Measurements from ENCODE around the gene PAX4.

The PAX4 gene

DNA sequence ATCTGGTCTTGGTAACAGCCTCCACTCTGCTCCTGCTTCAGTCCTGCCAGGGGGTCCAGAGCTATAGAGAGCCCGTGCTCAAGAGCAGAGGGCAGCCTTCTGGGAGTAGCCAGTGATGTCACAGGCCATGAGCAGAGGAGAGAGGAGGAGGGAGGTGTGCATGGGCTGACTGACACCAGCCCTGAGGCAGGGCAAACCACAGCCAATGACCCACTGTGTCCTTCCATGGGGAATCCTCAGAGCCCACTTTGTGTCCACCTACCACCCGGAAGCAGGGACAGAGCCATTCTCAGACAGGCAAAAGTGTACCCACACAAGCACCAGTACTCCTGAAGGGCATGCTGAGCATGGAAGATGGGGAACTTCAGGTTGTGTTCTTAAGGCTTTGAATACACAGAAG is at the start of gene PAX4:
PAX4 (minus strand) TSS at position 101 of the 400 bp plus-strand sequence. CDS start 2,214 bp downstream, outside the sequence.
- no peak for DNase-seq

DNA sequence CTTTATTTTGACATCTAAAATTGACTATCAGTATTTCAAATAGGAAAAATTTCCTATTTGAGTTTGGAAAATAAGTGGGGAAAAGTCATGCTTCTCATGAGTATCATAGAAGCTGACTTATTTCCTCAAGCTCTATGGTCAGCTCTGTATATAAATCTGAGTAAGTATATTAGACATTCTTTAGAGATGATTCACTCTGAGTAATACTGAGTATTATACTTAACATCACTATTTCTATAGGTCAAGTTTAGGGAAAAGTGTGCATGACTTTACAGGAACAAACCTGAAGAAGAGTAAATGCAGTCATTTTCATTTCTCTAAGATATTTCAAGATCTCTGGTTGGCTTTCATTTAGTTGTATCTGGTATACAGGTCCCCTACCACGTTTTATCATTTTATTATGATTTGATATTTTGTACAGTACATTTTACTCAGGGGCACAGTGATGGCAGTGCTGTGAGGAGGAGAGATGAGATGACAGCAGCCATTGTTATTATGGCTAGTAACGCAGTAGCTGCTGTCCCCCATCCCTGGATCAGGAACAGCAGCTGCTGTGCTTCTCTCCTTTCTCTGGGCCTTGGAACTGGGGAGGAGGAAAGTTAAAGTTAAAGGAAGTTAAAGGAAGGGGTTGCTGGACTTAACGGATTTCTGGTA is 49.2 kb upstream of the PAX4 start:
- no peak for DNase-seq

- DNase-seq: no peak
Measured at GRCh38 chr7:127666602-127667001, 48.7 kb upstream of the PAX4 start.

GRCh38 chr7:127665922-127666321 is 48.0 kb upstream of the PAX4 start:
- DNase-seq: no peak

- DNase-seq: no peak
Measured at GRCh38 chr7:127658970-127659630, 41.2 kb upstream of the PAX4 start.

- DNase-seq: no peak
Measured at GRCh38 chr7:127657500-127657899, 39.6 kb upstream of the PAX4 start.

GRCh38 chr7:127655720-127656119 is 37.8 kb upstream of the PAX4 start:
- DNase-seq: no peak

GRCh38 chr7:127654404-127655394 is 36.8 kb upstream of the PAX4 start:
- no peak for DNase-seq

- DNase-seq: no peak
Measured at GRCh38 chr7:127653396-127653795, 35.5 kb upstream of the PAX4 start.

DNA sequence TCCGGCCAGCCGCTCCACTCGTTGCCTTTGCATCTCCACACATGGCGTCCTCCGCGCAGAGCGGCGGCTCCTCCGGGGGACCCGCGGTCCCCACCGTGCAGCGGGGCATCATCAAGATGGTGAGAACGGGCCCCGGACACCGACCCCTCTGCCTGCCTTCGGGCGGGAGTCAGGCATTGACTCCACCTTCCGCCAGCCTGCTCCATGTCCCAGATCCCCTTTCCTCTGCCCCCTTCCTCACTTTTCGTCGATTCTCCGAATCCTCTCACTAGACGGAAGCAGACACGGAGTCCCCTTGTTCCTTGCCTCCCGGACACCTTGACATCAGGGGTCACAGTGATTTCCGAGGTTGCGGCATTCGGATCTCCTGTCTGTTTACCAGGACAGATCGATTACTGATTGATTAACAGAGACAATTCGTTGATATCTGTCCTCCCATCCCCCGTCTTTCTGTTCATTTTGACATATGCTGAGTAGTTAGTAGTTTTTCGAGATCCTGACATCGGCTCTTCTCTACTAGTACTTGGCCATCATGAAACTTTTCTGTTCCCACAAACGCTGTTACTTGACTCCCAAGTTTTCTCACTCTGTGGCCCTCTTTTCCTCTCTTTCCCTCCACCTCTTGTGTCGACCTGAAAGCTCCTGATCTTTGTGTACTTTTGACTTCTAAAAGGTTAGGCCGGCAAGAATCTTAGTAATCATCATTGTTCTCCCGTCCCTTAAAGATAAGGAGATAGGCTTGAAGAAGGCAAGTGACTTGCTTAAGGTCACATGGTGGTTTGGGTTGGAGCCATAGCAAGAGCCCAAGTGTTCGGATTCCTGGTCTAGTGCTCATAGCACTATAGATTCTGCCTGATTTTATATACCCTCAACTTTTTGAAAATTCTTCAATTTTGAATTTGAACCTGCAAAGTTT is 34.6 kb upstream of the PAX4 start:
- no peak for DNase-seq

DNA sequence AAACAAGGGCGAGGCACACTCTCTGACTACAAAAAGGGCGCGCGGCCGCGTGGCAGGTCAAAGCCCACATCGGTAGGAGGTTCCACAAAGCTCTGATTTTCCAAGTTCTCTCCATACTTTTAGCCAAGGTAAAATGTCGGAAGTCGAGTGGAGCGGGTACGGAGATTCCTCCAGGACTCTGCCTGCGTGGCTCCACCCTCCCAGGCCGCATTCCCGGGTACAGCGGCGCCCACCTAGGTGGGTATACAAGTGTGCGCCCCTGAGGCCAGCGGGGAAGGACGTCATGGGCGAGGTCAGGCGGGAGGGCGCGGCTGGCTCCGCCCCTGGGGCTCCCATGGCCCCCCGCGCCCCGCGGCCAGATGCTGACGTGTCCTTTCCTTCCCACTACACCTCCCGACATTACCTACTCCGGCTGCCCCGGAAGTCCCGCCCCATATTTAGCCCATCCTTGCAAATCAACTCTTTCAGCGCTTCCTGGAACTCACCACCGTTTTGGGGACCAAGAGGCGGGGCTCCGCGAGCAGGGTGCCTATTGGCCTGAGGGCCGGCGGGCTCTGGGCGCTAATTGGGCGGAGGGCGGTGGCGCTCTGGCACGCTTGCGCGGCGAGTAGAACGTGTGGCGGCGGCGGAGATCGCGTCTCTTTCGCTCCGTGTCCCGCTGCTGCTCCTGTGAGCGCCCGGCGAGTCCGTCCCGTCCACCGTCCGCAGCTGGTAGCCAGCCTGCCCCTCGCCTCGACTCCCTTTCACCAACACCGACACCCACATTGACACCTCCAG is 33.8 kb upstream of the PAX4 start, which contains the start of gene SND1:
SND1 (plus strand) TSS at position 639 of the 777 bp plus-strand sequence. CDS start 180 bp downstream, outside the sequence.
- peak; percentile 99 for DNase-seq

GRCh38 chr7:127650847-127651555 is 33.1 kb upstream of the PAX4 start:
- no peak for DNase-seq

DNA sequence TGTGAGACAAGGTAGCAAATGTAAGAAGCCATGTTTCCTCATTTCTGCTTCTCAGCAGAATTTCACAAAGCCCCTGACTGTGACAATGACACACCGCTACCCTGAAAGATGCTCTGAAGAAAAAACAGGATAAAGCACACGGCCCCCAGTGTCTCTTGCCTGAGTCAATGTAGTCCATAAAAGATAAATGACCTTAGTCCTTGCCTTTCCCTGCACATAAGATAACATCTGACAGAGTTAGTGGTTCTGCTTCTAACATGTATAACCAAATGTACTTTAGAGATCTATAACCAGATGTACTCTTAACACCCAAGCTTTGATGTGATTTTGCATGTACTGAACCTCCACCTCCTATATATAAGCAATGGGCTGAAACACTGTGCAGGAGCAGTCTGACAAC is 31.0 kb upstream of the PAX4 start:
- no peak for DNase-seq

GRCh38 chr7:127647636-127648035 is 29.7 kb upstream of the PAX4 start:
- no peak for DNase-seq

GRCh38 chr7:127644484-127644883 is 26.5 kb upstream of the PAX4 start:
- DNase-seq: no peak

GRCh38 chr7:127638197-127638596 is 20.3 kb upstream of the PAX4 start:
- no peak for DNase-seq

- no peak for DNase-seq
Measured at GRCh38 chr7:127635659-127636285, 17.8 kb upstream of the PAX4 start.

- DNase-seq: no peak
Measured at GRCh38 chr7:127632276-127632910, 14.5 kb upstream of the PAX4 start.

GRCh38 chr7:127629268-127629854 is 11.4 kb upstream of the PAX4 start:
- DNase-seq: peak; percentile 22

Measured in NCI-H526 treated with DMSO at 0.1 percent for 48 hours (cell line).